ENCODE measurements around the gene OR5AN1. TPM values are rescaled to one million over a fixed set of nuclear protein-coding genes. Genes with fewer than 3 reads are reported as not detected.

The OR5AN1 gene, protein sequence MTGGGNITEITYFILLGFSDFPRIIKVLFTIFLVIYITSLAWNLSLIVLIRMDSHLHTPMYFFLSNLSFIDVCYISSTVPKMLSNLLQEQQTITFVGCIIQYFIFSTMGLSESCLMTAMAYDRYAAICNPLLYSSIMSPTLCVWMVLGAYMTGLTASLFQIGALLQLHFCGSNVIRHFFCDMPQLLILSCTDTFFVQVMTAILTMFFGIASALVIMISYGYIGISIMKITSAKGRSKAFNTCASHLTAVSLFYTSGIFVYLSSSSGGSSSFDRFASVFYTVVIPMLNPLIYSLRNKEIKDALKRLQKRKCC
- total RNA-seq, result under 0.01 TPM in 1 of 2 replicates, not detected in the other

DNA sequence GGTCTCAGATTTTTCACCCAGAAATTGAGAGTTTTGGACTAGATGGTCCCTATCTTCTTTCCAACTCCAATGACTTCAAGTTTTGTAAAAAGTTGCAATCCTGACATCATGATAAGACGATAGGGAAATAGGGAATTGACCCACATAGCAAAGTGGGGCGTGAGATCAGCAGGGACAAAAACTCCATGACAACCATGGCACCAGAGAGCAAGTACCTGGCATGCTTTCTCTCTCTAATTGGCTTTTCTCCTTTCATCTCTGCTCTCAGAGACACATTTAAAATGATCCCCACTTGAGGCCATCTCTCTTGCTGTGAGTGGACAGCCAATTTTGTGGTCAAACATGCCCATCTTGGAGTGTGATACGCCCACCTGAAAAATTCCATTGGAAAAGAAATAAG lies at the start of gene OR5AN1:
OR5AN1 (plus strand) TSS at position 301 of the 400 bp plus-strand sequence. CDS start 5,564 bp downstream, outside the sequence.

Other genes starting within 250 kb of the OR5AN1 start
- 19.9 and 21.4 TPM in 2 replicates for gene FAM111A, start 216.0 kb upstream of the OR5AN1 start, total RNA-seq
- 1.9 and 5.1 TPM in 2 replicates for gene DTX4, start 186.8 kb upstream of the OR5AN1 start, total RNA-seq
- not detected in 2 replicates for gene MPEG1, start 146.0 kb upstream of the OR5AN1 start, total RNA-seq
- under 0.01 TPM in 1 of 2 replicates, not detected in the other for gene OR5A2, start 67.5 kb downstream of the OR5AN1 start, total RNA-seq
- gene OR5A1, start 77.6 kb downstream of the OR5AN1 start, total RNA-seq, result not detected in 2 replicates
- not detected in 2 replicates for gene OR4D6, start 98.1 kb downstream of the OR5AN1 start, total RNA-seq
- not detected in 2 replicates for gene OR4D10, start 114.4 kb downstream of the OR5AN1 start, total RNA-seq
- gene OR4D11, start 144.7 kb downstream of the OR5AN1 start, total RNA-seq, result not detected in 2 replicates
- not detected in 2 replicates for gene OR4D9, start 152.6 kb downstream of the OR5AN1 start, total RNA-seq

Data from bronchial smooth muscle cell (primary cell).